PFSK-1 (cell line): ENCODE results near the gene NDRG2.

Experiments
- REST ChIP-seq, 2 experiments: IDR thresholded peaks; 2 replicates each; pipeline versions ENCODE4 v1.6.1 to v1.8.0; 2011 to 2012; ENCODE audit warnings: low read depth in 2 of 2, low read length in 2 of 2, control low read depth in 1 of 2, inconsistent platforms in 1 of 2, mild to moderate bottlenecking in 1 of 2, moderate library complexity in 1 of 2; ENCODE audit not compliant: insufficient read depth in 1 of 2
- SIN3A ChIP-seq: IDR thresholded peaks from 2 replicates; pipeline ENCODE4 v1.6.1; 2012; ENCODE audit warnings: mild to moderate bottlenecking, low read length, moderate library complexity, borderline replicate concordance; ENCODE audit not compliant: insufficient read depth

GRCh38 chr14:21070610-21071224 lies 45.9 kb upstream of the NDRG2 start:
- no peak for TF ChIP-seq SIN3A
- no peak for TF ChIP-seq REST (IDR thresholded peaks at IDR 0.05; ENCODE audit: insufficient read depth in 1 of 2, low read depth in 2 of 2, low read length in 2 of 2)
